Esophagus squamous epithelium (tissue), 5 donors: ENCODE results near the gene ELL2. TPM values are rescaled to one million over a fixed set of nuclear protein-coding genes. Genes with fewer than 3 reads are reported as not detected.

Experiments used
- DNase-seq: peaks from one replicate; lab custom pipeline; 2025; lab: John Stamatoyannopoulos, UW
- H3K27ac ChIP-seq, 4 donors: fragments of 200-600 bp; sonication (generic); one replicate each; pipeline ENCODE4 v1.5.1; 2016 to 2019; ENCODE audit warnings: mild to moderate bottlenecking in 1 of 4
- H3K27me3 ChIP-seq, 4 donors: fragments of 200-600 bp; sonication (generic); 1 replicate in 3 of 4; 2 replicates in 1 of 4; pipeline versions ENCODE4 v1.5.1 to v1.6.0; 2017 to 2021; ENCODE audit warnings: antibody characterized with exemption in 1 of 4
- H3K36me3 ChIP-seq, 3 donors: fragments of 200-600 bp; sonication (generic); one replicate each; pipeline ENCODE4 v1.5.1; 2016 to 2019
- H3K4me1 ChIP-seq, 3 donors: fragments of 200-600 bp; sonication (generic); one replicate each; pipeline ENCODE4 v1.5.1; 2017 to 2019
- H3K4me3 ChIP-seq, 4 donors: fragments of 200-600 bp; sonication (generic); 1 replicate in 3 of 4; 2 replicates in 1 of 4; pipeline ENCODE4 v1.5.1; 2016 to 2019; ENCODE audit warnings: mild to moderate bottlenecking in 2 of 4, moderate library complexity in 1 of 4
- H3K9me3 ChIP-seq, 3 donors: fragments of 200-600 bp; sonication (generic); one replicate each; pipeline ENCODE4 v1.5.1; 2016 to 2019
- CTCF ChIP-seq, 6 experiments: fragments of 450-650 bp in 4 of 6; fragments of 200-600 bp in 2 of 6; sonication (generic) in 2 of 6; IDR thresholded peaks; one replicate each; pipeline ENCODE4 v1.5.1; 2016 to 2019; ENCODE audit warnings: antibody characterized with exemption in 6 of 6, mild to moderate bottlenecking in 4 of 6, moderate library complexity in 4 of 6
- POLR2A ChIP-seq, 4 donors: fragments of 450-650 bp; IDR thresholded peaks; one replicate each; pipeline ENCODE4 v1.6.1; 2017; ENCODE audit warnings: antibody characterized with exemption in 4 of 4, mild to moderate bottlenecking in 4 of 4, moderate library complexity in 3 of 4
- WGBS, 2 donors: methylation state at CpG; one replicate each; pipeline ENCODE4 v1.1.5; 2018; 5-methylcytosine and 5-hydroxymethylcytosine counted together
- intact Hi-C: fragments of 100-400 bp; cut with DNase I; formaldehyde crosslinking; loops from one replicate; pipeline ENCODE4 v1.15.0; 2022
- total RNA-seq, 4 donors: library from RNA; depleted of rRNA; stranded (reverse); fragments of >200 nt; gene quantifications; one replicate each; pipeline ENCODE4 v1.1.0, GENCODE V29; 2016
- donor health status: DM: yes; HTN: yes; CAD: no.

ELL2 gene
- total RNA-seq, 4 donors from 2014 or later: 74.9 to 124 (median 121) TPM

- intact Hi-C loops: no loop called here
- Histone ChIP-seq H3K4me3 (no peak overlapping the region), H3K9me3 (no peaks in the 10 kb centered on the region), H3K36me3 (no peaks in the 10 kb centered on the region), H3K4me1 (peaks cover 12 to 56% (median 18%) of the 10 kb centered on the region in 3 donors), H3K27me3 (no peaks in the 10 kb centered on the region), H3K27ac (peak overlapping the region in 3 of 4 donors; percentile 86)
- WGBS, 2 donors: 79 to 81% methylated on average over 1 of the region's 1 CpG
- no peak for DNase-seq
- TF ChIP-seq CTCF (IDR thresholded peaks at IDR 0.05) (no peak), POLR2A (IDR thresholded peaks at IDR 0.05) (no peak)
Observed at GRCh38 chr5:95836544-95836943, 125.1 kb downstream of the ELL2 start.

GRCh38 chr5:95835682-95836385, 125.8 kb downstream of the ELL2 start:
- intact Hi-C loops: no loop called here
- Histone ChIP-seq H3K9me3 (no peaks in the 10 kb centered on the region), H3K27ac (peak overlapping the region in 3 of 4 donors; percentile 86), H3K4me1 (peaks cover 12 to 50% (median 18%) of the 10 kb centered on the region in 3 donors), H3K36me3 (no peaks in the 10 kb centered on the region), H3K4me3 (peak overlapping the region in 3 of 4 donors; percentile 51 to 65 (median 60)), H3K27me3 (no peaks in the 10 kb centered on the region)
- 41 to 45% methylated on average over 10 of the region's 10 CpGs for WGBS, 2 donors
- DNase-seq: no peak
- TF ChIP-seq CTCF (IDR thresholded peaks at IDR 0.05) (no peak), POLR2A (IDR thresholded peaks at IDR 0.05) (no peak)

Other genes with a start within 250 kb of the ELL2 start
- 10 to 100 TPM in 2 of 4 donors, 1 to 10 TPM in 2; 4.7 to 59.3 (median 13.6) TPM for gene RHOBTB3, start 230.5 kb downstream of the ELL2 start, total RNA-seq
- gene GLRX, start 139.1 kb downstream of the ELL2 start, total RNA-seq: 10 to 100 TPM in 3 of 4 donors, 1 to 10 TPM in 1; 5.3 to 37.8 (median 14.2) TPM